Smooth muscle cell (in vitro differentiated cells): ENCODE measurements around the gene PRMT9. TPM values are rescaled to one million over a fixed set of nuclear protein-coding genes. Genes with fewer than 3 reads are reported as not detected.

ENCODE experiments used
- DNase-seq: peaks from one replicate; lab custom pipeline; 2025; ENCODE audit not compliant: unreplicated experiment; lab: John Stamatoyannopoulos, UW
- H2AFZ ChIP-seq: fragments of 200-600 bp; sonication (generic); 2 replicates; pipeline ENCODE4 v1.6.0; 2016; ENCODE audit warnings: antibody characterized with exemption, low read depth, mild to moderate bottlenecking
- H3F3A ChIP-seq: fragments of 200-600 bp; sonication (generic); 2 replicates; pipeline ENCODE4 v1.6.0; 2017; ENCODE audit warnings: antibody characterized with exemption, low read depth
- H3K27ac ChIP-seq: fragments of 200-600 bp; sonication (generic); 2 replicates; pipeline ENCODE4 v1.5.1; 2016; ENCODE audit warnings: low read depth, mild to moderate bottlenecking
- H3K27me3 ChIP-seq: fragments of 200-600 bp; sonication (generic); 2 replicates; pipeline ENCODE4 v1.6.1; 2016; ENCODE audit warnings: low read depth, mild to moderate bottlenecking
- H3K36me3 ChIP-seq: fragments of 200-600 bp; sonication (generic); 2 replicates; pipeline ENCODE4 v1.5.1; 2016; ENCODE audit warnings: low read depth
- H3K4me1 ChIP-seq: fragments of 200-600 bp; sonication (generic); 2 replicates; pipeline ENCODE4 v1.5.1; 2016; ENCODE audit warnings: low read depth
- H3K4me2 ChIP-seq: fragments of 200-600 bp; sonication (generic); 2 replicates; pipeline ENCODE4 v1.6.0; 2016; ENCODE audit warnings: mild to moderate bottlenecking
- H3K4me3 ChIP-seq: fragments of 200-600 bp; sonication (generic); 2 replicates; pipeline ENCODE4 v1.5.1; 2016; ENCODE audit warnings: mild to moderate bottlenecking
- H3K79me2 ChIP-seq: fragments of 200-600 bp; sonication (generic); 2 replicates; pipeline ENCODE4 v1.6.0; 2016; ENCODE audit warnings: low read depth, mild to moderate bottlenecking
- H3K9ac ChIP-seq: fragments of 200-600 bp; sonication (generic); 2 replicates; pipeline ENCODE4 v1.6.0; 2016; ENCODE audit warnings: low read depth
- H3K9me3 ChIP-seq: fragments of 200-600 bp; sonication (generic); replicated peaks from 2 replicates; pipeline ENCODE4 v1.5.1; 2016; ENCODE audit warnings: low read depth
- H4K20me1 ChIP-seq: fragments of 200-600 bp; sonication (generic); 2 replicates; pipeline ENCODE4 v1.6.0; 2016; ENCODE audit warnings: low read depth
- WGBS: methylation state at CpG from one replicate; pipeline ENCODE4 v1.1.7; 2016; ENCODE audit warnings: low lambda C conversion rate; 5-methylcytosine and 5-hydroxymethylcytosine counted together
- polyA plus RNA-seq: library from polyadenylated mRNA; unstranded; fragments of >200 nt; fragmentation: Nextera tagmentation; extraction: Ambion mirVana; gene quantifications from 2 replicates; pipeline ENCODE4 v1.2.1, GENCODE V29; 2016
- total RNA-seq: library from RNA; depleted of rRNA; stranded (reverse); fragments of >200 nt; gene quantifications from 2 replicates; pipeline ENCODE4 v1.2.3, GENCODE V29; 2014
- TF ChIP-seq, protein P1 (sequence below): fragments of 200-600 bp; sonication (generic); IDR thresholded peaks from 2 replicates; pipeline ENCODE4 v1.5.1; 2017; ENCODE audit warnings: borderline replicate concordance, mild to moderate bottlenecking, antibody characterized with exemption; ENCODE audit not compliant: insufficient read depth, poor library complexity, severe bottlenecking

Gene PRMT9
- total and polyA plus RNA-seq, 2 experiments from 2014 or later = 5.5 to 6.4 TPM

DNA sequence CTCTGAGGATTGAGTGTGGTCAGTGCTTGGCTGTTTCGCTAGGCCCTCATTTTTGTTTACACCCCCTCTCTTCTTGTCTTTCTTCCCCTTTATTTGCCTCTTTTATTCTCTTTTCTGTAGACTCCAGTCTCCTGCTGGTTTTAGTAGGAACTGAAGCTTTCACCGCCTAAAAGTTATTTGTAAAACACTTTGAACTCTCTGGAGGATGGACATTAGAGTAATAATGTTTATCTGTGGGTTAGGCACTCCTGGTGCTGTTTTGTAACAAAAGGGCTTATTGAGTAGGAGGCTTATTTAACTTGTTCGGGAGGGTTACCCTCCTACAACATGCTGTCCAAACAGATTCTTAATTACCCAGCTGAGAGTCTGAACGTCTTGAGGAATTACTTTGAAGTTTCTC, 46.4 kb upstream of the PRMT9 start:
- H4K20me1 ChIP-seq = peaks cover 10% of the 10 kb centered on the region
- DNase-seq = no peak
- 24% methylated on average over 4 of the region's 4 CpGs for WGBS
- H2AFZ ChIP-seq = no peak overlapping the region
- H3K4me3 ChIP-seq = no peak overlapping the region
- H3K79me2 ChIP-seq = peaks cover 28% of the 10 kb centered on the region
- H3K27me3 ChIP-seq = no peaks in the 10 kb centered on the region
- peaks cover 14% of the 10 kb centered on the region for H3K4me1 ChIP-seq
- H3K9me3 ChIP-seq = no peaks in the 10 kb centered on the region
- TF ChIP-seq, protein P1, sequence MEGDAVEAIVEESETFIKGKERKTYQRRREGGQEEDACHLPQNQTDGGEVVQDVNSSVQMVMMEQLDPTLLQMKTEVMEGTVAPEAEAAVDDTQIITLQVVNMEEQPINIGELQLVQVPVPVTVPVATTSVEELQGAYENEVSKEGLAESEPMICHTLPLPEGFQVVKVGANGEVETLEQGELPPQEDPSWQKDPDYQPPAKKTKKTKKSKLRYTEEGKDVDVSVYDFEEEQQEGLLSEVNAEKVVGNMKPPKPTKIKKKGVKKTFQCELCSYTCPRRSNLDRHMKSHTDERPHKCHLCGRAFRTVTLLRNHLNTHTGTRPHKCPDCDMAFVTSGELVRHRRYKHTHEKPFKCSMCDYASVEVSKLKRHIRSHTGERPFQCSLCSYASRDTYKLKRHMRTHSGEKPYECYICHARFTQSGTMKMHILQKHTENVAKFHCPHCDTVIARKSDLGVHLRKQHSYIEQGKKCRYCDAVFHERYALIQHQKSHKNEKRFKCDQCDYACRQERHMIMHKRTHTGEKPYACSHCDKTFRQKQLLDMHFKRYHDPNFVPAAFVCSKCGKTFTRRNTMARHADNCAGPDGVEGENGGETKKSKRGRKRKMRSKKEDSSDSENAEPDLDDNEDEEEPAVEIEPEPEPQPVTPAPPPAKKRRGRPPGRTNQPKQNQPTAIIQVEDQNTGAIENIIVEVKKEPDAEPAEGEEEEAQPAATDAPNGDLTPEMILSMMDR = no peak
- no peaks in the 10 kb centered on the region for H3F3A ChIP-seq
- H3K4me2 ChIP-seq = peak overlapping the region; percentile 96
- H3K36me3 ChIP-seq = no peaks in the 10 kb centered on the region
- no peak overlapping the region for H3K27ac ChIP-seq
- H3K9ac ChIP-seq = no peak overlapping the region

DNA sequence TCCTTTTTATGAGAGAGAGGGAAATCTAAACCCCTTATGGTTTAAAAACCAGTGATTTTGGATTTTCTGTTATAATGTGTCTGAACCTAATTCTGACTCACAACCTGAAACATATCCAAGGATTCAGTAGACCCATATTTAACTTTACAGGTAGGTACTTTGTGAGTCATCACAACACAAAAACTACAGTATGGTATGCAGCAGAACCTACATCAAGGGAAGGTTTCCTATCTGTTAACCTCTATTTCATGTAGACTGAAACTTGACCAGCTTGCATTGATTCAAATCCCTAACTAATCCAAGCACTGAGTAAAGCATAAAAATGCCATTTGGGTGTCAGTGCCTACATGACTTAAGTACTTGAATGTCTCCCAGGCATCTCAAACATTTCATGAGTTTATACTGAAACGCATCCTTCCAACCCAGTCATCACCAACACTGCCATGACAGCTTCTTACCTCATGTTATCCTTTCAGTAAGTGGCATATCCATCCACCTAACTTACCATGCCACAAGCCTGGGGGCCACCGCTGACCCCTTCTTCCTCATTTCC, 43.6 kb upstream of the PRMT9 start:
- Histone ChIP-seq H3K4me2 (no peak overlapping the region), H3K9me3 (no peaks in the 10 kb centered on the region), H3K79me2 (peaks cover under 1% of the 10 kb centered on the region), H3K4me3 (no peak overlapping the region), H3K4me1 (peaks cover 7% of the 10 kb centered on the region), H2AFZ (no peak overlapping the region), H4K20me1 (no peaks in the 10 kb centered on the region), H3K27ac (no peak overlapping the region), H3K36me3 (no peaks in the 10 kb centered on the region), H3K27me3 (no peaks in the 10 kb centered on the region), H3K9ac (no peak overlapping the region), H3F3A (no peaks in the 10 kb centered on the region)
- whole genome bisulfite sequencing = 73% methylated on average over 2 of the region's 2 CpGs
- DNase-seq = no peak
- TF ChIP-seq, protein P1 = no peak

DNA sequence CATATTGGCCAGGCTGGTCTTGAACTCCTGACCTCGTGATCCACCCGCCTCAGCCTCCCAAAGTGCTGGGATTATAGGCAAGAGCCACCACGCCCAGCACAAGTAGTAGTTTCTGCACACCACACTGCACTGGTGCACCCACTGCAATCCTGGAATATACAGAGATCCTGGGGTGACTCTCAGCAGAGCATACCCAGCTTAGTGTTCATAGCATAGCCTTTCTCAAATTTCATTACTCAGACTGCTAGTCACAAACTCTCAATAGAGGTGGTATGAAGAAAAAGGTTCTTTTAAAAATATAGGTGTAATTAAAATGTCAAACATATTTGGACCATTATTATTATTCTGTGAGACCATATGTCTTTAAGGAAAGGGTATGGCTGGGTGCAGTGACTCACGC, 41.7 kb upstream of the PRMT9 start:
- 92% methylated on average over 4 of the region's 4 CpGs for WGBS
- DNase-seq = no peak
- no peak overlapping the region for H3K9ac ChIP-seq

More for the DNA sequence above, 41.7 kb upstream of the PRMT9 start:
- Histone ChIP-seq H3K79me2 (no peaks in the 10 kb centered on the region), H3F3A (no peaks in the 10 kb centered on the region), H3K9me3 (no peaks in the 10 kb centered on the region), H3K27ac (no peak overlapping the region), H3K4me1 (peaks cover 7% of the 10 kb centered on the region), H2AFZ (no peak overlapping the region), H4K20me1 (no peaks in the 10 kb centered on the region), H3K36me3 (no peaks in the 10 kb centered on the region), H3K4me2 (no peak overlapping the region), H3K27me3 (no peaks in the 10 kb centered on the region), H3K4me3 (no peak overlapping the region)
- TF ChIP-seq, protein P1 = no peak
